CD14-positive monocyte (primary cell): Measurements from ENCODE around the gene PIK3CD. TPM values are rescaled to one million over a fixed set of nuclear protein-coding genes. Genes with fewer than 3 reads are reported as not detected.

Source experiments
- DNase-seq, 3 donors: peaks; one replicate each; pipeline ENCODE4 v3.0.0-alpha.2; 2011 to 2022
- H2AFZ ChIP-seq: 2 replicates; pipeline ENCODE4 v1.6.0; 2012; ENCODE audit warnings: mild to moderate bottlenecking, low read depth, low read length, inconsistent platforms; ENCODE audit not compliant: insufficient read depth, poor library complexity, severe bottlenecking
- H3K27ac ChIP-seq, 2 donors: 1 replicate in 1 of 2; 2 replicates in 1 of 2; pipeline ENCODE4 v1.5.1; 2012 to 2013; ENCODE audit warnings: low read length in 2 of 2, control low read depth in 1 of 2, inconsistent platforms in 1 of 2, low read depth in 1 of 2, mild to moderate bottlenecking in 1 of 2
- H3K27me3 ChIP-seq, 2 donors: one replicate each; pipeline versions ENCODE4 v1.6.0 to v1.6.1; 2011 to 2013; ENCODE audit warnings: low read length in 2 of 2; ENCODE audit not compliant: control insufficient read depth in 2 of 2, insufficient read depth in 2 of 2
- H3K36me3 ChIP-seq, 2 donors: replicated peaks in 1 of 2; 1 replicate in 1 of 2; 2 replicates in 1 of 2; pipeline versions ENCODE4 v1.5.1 to v1.6.1; 2012 to 2013; ENCODE audit warnings: low read length in 2 of 2, control low read depth in 1 of 2, inconsistent platforms in 1 of 2, mild to moderate bottlenecking in 1 of 2; ENCODE audit not compliant: insufficient read depth in 2 of 2, control insufficient read depth in 1 of 2
- H3K4me1 ChIP-seq, 2 donors: 1 replicate in 1 of 2; 2 replicates in 1 of 2; pipeline versions ENCODE4 v1.5.1 to v1.6.1; 2012 to 2013; ENCODE audit warnings: low read length in 2 of 2, control low read depth in 1 of 2, inconsistent platforms in 1 of 2, mild to moderate bottlenecking in 1 of 2, moderate library complexity in 1 of 2; ENCODE audit not compliant: insufficient read depth in 2 of 2, control insufficient read depth in 1 of 2
- H3K4me2 ChIP-seq: replicated peaks from 2 replicates; pipeline ENCODE3; 2012; ENCODE audit warnings: low read length, moderate library complexity, mild to moderate bottlenecking; ENCODE audit not compliant: poor library complexity, severe bottlenecking; ENCODE audit errors: extremely low read depth
- H3K4me3 ChIP-seq, 3 experiments: fragments of 200-600 bp in 1 of 3; sonication (generic) in 1 of 3; replicated peaks in 1 of 3; 1 replicate in 2 of 3; 2 replicates in 1 of 3; pipeline ENCODE4 v1.5.1; 2011 to 2013; ENCODE audit warnings: low read length in 3 of 3, mild to moderate bottlenecking in 3 of 3, control low read depth in 2 of 3, low read depth in 2 of 3, inconsistent platforms in 1 of 3, moderate library complexity in 1 of 3
- H3K79me2 ChIP-seq: 2 replicates; pipeline ENCODE4 v1.6.0; 2012; ENCODE audit warnings: mild to moderate bottlenecking, control low read depth, inconsistent platforms, low read length, moderate library complexity; ENCODE audit not compliant: insufficient read depth
- H3K9ac ChIP-seq: 2 replicates; pipeline ENCODE4 v1.6.0; 2017; ENCODE audit warnings: low read length, mild to moderate bottlenecking; ENCODE audit not compliant: insufficient read depth, poor library complexity, severe bottlenecking
- H3K9me3 ChIP-seq, 2 donors: replicated peaks in 1 of 2; 1 replicate in 1 of 2; 2 replicates in 1 of 2; pipeline versions ENCODE4 v1.5.1 to v1.6.1; 2012 to 2013; ENCODE audit warnings: low read length in 2 of 2, control low read depth in 1 of 2; ENCODE audit not compliant: control insufficient read depth in 1 of 2, insufficient read depth in 1 of 2
- H4K20me1 ChIP-seq: 2 replicates; pipeline ENCODE4 v1.6.0; 2012; ENCODE audit warnings: mild to moderate bottlenecking, low read length, control low read depth, moderate library complexity; ENCODE audit not compliant: insufficient read depth
- H3K27ac Mint-ChIP-seq, 7 donors: one replicate each; pipeline ENCODE4 v1.8.0; 2020; ENCODE audit warnings: mild to moderate bottlenecking in 7 of 7, mixed read lengths in 7 of 7, moderate library complexity in 6 of 7, inconsistent platforms in 2 of 7
- H3K27me3 Mint-ChIP-seq, 3 donors: one replicate each; pipeline ENCODE4 v1.8.0; 2021 to 2022; ENCODE audit warnings: low read depth in 3 of 3, mild to moderate bottlenecking in 3 of 3, mixed read lengths in 3 of 3, moderate library complexity in 3 of 3, inconsistent platforms in 1 of 3
- H3K36me3 Mint-ChIP-seq, 2 donors: one replicate each; pipeline ENCODE4 v1.8.0; 2020; ENCODE audit warnings: mixed read lengths in 2 of 2, inconsistent platforms in 1 of 2, mild to moderate bottlenecking in 1 of 2
- H3K4me1 Mint-ChIP-seq: one replicate; pipeline ENCODE4 v1.8.0; 2020; ENCODE audit warnings: mild to moderate bottlenecking, mixed read lengths
- H3K4me3 Mint-ChIP-seq, 2 donors: one replicate each; pipeline ENCODE4 v1.8.0; 2020; ENCODE audit warnings: mild to moderate bottlenecking in 2 of 2, mixed read lengths in 2 of 2, moderate library complexity in 1 of 2
- H3K9me3 Mint-ChIP-seq, 7 donors: one replicate each; pipeline ENCODE4 v1.8.0; 2020 to 2022; ENCODE audit warnings: mixed read lengths in 7 of 7, mild to moderate bottlenecking in 6 of 7, moderate library complexity in 6 of 7, inconsistent platforms in 2 of 7
- CTCF ChIP-seq: fragments of 200-600 bp; IDR thresholded peaks from one replicate; pipeline ENCODE4 v1.8.0; 2022; ENCODE audit warnings: antibody characterized with exemption, mild to moderate bottlenecking
- WGBS: methylation state at CpG from one replicate; pipeline ENCODE4 v1.1.5; 2013; ENCODE audit warnings: missing lambda C conversion rate; ENCODE audit not compliant: insufficient coverage; 5-methylcytosine and 5-hydroxymethylcytosine counted together
- intact Hi-C, 2 donors: fragments of 100-400 bp; cut with micrococcal nuclease; formaldehyde crosslinking; loops; one replicate each; pipeline versions ENCODE4 v1.15.0 to v1.15.1; 2023
- polyA plus RNA-seq, 3 donors: library from polyadenylated mRNA; depleted of rRNA in 1 of 3; unstranded in 2 of 3; stranded (reverse) in 1 of 3; fragments of 300-500 nt in 2 of 3; fragments of >200 nt in 1 of 3; fragmentation: Illumina TruSeq in 2 of 3; gene quantifications; 1 replicate in 2 of 3; 2 replicates in 1 of 3; pipeline ENCODE4 v1.2.3, GENCODE V29; 2012 to 2021

Gene PIK3CD
- polyA plus RNA-seq, 3 donors, result 33.2 to 120 (median 52.2) TPM

DNA sequence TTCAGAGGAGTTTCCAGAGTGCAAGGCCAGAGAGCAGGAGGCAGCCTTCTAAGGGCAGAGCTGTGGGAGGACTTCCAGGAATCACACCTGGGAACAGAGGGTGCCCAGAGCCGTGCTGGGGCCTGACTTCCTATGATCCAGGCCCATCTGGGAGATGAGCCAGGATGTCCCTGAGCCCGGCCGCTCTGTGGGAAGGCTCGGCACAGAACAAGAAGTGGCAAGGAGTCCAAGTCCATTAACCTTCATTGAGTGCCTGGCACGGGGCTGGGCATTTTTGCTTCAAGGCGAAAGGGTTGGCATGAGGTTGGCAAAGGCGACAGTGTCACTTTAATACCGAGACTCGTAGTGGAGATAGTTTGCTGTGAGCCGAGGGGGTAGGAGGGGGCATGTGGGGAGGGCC lies 44.6 kb upstream of the PIK3CD start:
- DNase-seq, result no peak
- 92% methylated on average over 5 of the region's 10 CpGs for WGBS
- no peak overlapping the region for H2AFZ ChIP-seq
- Mint-ChIP-seq H3K4me3 (no peak overlapping the region), H3K36me3 (peaks cover 22 to 60% of the 10 kb centered on the region in 2 donors), H3K9me3 (no peaks in the 10 kb centered on the region), H3K27me3 (peaks cover 0 to 1% (median 0%) of the 10 kb centered on the region in 3 donors), H3K4me1 (no peaks in the 10 kb centered on the region), H3K27ac (no peak overlapping the region)
- H3K79me2 ChIP-seq, result no peaks in the 10 kb centered on the region
- no peaks in the 10 kb centered on the region for H3K27me3 ChIP-seq
- no peaks in the 10 kb centered on the region for H4K20me1 ChIP-seq
- no peak overlapping the region for H3K4me3 ChIP-seq
- no peak for TF ChIP-seq CTCF
- no peaks in the 10 kb centered on the region for H3K9me3 ChIP-seq
- no peak overlapping the region for H3K4me2 ChIP-seq
- no peak overlapping the region for H3K9ac ChIP-seq
- no peaks in the 10 kb centered on the region for H3K4me1 ChIP-seq
- H3K36me3 ChIP-seq, result peaks cover 21 to 47% of the 10 kb centered on the region in 2 donors
- no peak overlapping the region for H3K27ac ChIP-seq
- intact Hi-C loops, result no loop called here

GRCh38 chr1:9607352-9607751 lies 44.2 kb upstream of the PIK3CD start:
- Mint-ChIP-seq H3K27me3 (peaks cover 0 to 1% (median 0%) of the 10 kb centered on the region in 3 donors), H3K36me3 (peaks cover 21 to 59% of the 10 kb centered on the region in 2 donors), H3K4me3 (no peak overlapping the region), H3K4me1 (no peaks in the 10 kb centered on the region), H3K27ac (peak overlapping the region in 1 of 7 donors; percentile 57), H3K9me3 (no peaks in the 10 kb centered on the region)
- Histone ChIP-seq H2AFZ (no peak overlapping the region), H4K20me1 (no peaks in the 10 kb centered on the region), H3K4me2 (no peak overlapping the region), H3K9me3 (no peaks in the 10 kb centered on the region), H3K27ac (no peak overlapping the region), H3K4me1 (no peaks in the 10 kb centered on the region), H3K27me3 (no peaks in the 10 kb centered on the region), H3K4me3 (no peak overlapping the region), H3K79me2 (no peaks in the 10 kb centered on the region), H3K9ac (no peak overlapping the region), H3K36me3 (peaks cover 17 to 45% of the 10 kb centered on the region in 2 donors)
- intact Hi-C loops, result no loop called here
- no peak for DNase-seq
- no peak for TF ChIP-seq CTCF
- 92% methylated on average over 12 of the region's 19 CpGs for WGBS
